NT2/D1 (cell line): ENCODE data around the gene DHRS1.

Experiments
- DNase-seq: peaks from one replicate; pipeline ENCODE4 v3.0.0-alpha.2; 2011; ENCODE audit warnings: low read depth, low spot score
- H3K27me3 ChIP-seq: 2 replicates; pipeline ENCODE4 v1.6.0; 2011; ENCODE audit warnings: mild to moderate bottlenecking; ENCODE audit not compliant: insufficient read length, insufficient read depth
- H3K36me3 ChIP-seq: 2 replicates; pipeline ENCODE4 v1.6.1; 2011; ENCODE audit warnings: mild to moderate bottlenecking, low read length, mixed read lengths; ENCODE audit not compliant: insufficient read depth, insufficient read length
- H3K4me1 ChIP-seq: 2 replicates; pipeline ENCODE4 v1.5.1; 2011; ENCODE audit not compliant: insufficient read depth, insufficient read length
- H3K4me3 ChIP-seq: 2 replicates; pipeline ENCODE4 v1.5.1; 2011; ENCODE audit warnings: low read depth; ENCODE audit not compliant: insufficient read length
- H3K9ac ChIP-seq: 2 replicates; pipeline ENCODE4 v1.6.0; 2011; ENCODE audit warnings: low read depth; ENCODE audit not compliant: insufficient read length
- H3K9me3 ChIP-seq: 2 replicates; pipeline ENCODE4 v1.5.1; 2011; ENCODE audit warnings: mild to moderate bottlenecking, low read length; ENCODE audit not compliant: insufficient read depth
- SUZ12 ChIP-seq: IDR thresholded peaks from 2 replicates; pipeline ENCODE4 v1.6.1; 2011; ENCODE audit not compliant: insufficient read length, insufficient read depth; ENCODE audit errors: extremely low read depth
- YY1 ChIP-seq: IDR thresholded peaks from 2 replicates; pipeline ENCODE4 v1.6.1; 2011; ENCODE audit not compliant: insufficient read length, insufficient read depth
- ZNF274 ChIP-seq: IDR thresholded peaks from 2 replicates; pipeline ENCODE4 v1.6.1; 2011; ENCODE audit warnings: mild to moderate bottlenecking, low read depth, low read length

The DHRS1 gene

DNA sequence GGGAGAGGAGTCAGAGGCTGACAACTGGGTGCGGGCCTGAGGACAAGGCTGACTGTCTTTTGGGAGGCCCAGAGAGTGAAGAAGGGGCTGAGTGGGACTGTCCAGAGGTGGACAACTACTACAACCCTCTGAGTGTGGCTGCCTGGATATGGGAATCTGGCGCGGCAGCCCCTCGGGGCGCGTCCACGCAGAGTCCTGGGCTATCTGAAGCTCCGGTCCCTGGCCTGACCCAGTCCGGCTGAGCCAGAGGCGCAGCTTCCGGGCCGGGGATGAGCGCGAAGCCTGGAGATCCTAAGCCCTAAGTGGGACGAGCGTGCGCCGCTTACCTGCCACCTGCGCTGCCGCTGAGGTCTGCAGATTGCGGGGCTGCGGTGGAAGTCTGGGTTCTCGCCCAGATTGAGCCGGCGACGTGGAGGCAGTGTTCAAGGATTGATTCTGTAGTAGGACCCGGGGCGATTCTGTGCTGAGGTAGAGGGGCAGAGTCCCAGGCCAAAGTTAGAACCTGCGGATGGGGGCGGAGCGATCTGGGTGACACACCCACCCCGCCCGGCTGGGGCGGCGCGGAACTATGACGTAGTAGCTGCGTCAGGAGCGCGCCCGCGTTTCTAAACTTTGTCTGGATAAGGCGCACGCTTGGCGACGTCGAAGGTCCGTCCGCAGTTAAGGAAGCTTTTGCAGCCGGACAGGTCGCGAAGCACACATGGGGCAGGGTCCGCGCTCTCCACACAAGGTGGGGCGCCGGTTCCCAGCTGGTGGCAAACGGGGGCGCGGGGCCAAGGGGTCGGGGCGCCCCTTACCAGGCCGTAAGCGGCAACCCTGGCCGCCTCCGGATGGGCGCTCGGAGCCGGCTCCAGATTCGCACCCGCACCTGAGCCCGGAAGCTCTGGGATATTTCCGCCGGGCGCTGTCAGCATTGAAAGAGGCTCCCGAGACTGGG is at the start of gene DHRS1, which contains the start of gene NOP9:
DHRS1 (minus strand) TSS at position 526 of the 937 bp plus-strand sequence. CDS start 674 bp downstream, outside the sequence.
NOP9 (plus strand) TSS at position 596 of the 937 bp plus-strand sequence; CDS start at position 701, 105 bp downstream.
- H3K36me3 ChIP-seq, result peaks cover 51% of the 10 kb centered on the region
- peak within 1 kb of the TSS; percentile 65 for H3K9ac ChIP-seq
- no peaks in the 10 kb centered on the region for H3K9me3 ChIP-seq
- no peaks in the 10 kb centered on the region for H3K27me3 ChIP-seq
- no peak for TF ChIP-seq ZNF274
- no peak for TF ChIP-seq SUZ12
- TF ChIP-seq YY1, result no peak
- peak; percentile 78 for DNase-seq
- peaks cover 6% of the 10 kb centered on the region for H3K4me1 ChIP-seq
- peak within 1 kb of the TSS; percentile 53 for H3K4me3 ChIP-seq

- H3K36me3 ChIP-seq, result no peaks in the 10 kb centered on the region
- H3K27me3 ChIP-seq, result no peaks in the 10 kb centered on the region
- H3K9ac ChIP-seq, result no peak overlapping the region
- no peaks in the 10 kb centered on the region for H3K9me3 ChIP-seq
- no peak for DNase-seq
- no peak for TF ChIP-seq YY1
- no peak for TF ChIP-seq ZNF274
- TF ChIP-seq SUZ12, result no peak
- peaks cover 7% of the 10 kb centered on the region for H3K4me1 ChIP-seq
- no peak overlapping the region for H3K4me3 ChIP-seq
These were observed 48.6 kb upstream of the DHRS1 start for GRCh38 chr14:24348186-24348585.

DNA sequence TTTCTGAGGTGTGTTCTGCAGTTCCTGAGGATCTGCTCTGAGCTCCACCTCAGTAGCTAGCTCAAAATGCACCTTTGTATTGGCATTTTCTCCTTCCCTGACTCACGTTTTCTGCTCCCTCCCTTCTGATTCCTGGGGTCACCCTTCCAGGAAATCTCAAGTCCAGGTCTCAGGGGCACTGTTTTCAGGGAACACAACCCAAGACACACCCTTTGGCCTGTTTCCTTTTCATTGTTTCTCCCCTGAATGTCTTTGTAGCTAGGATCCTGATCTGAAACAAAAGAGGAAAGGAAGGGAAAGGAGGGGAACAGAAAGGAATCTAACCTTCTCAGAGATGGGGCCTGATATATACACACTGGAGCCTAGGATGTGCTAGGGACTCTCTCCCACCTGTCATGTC is 47.6 kb upstream of the DHRS1 start:
- Histone ChIP-seq H3K4me3 (no peak overlapping the region), H3K9ac (no peak overlapping the region), H3K36me3 (no peaks in the 10 kb centered on the region), H3K9me3 (no peaks in the 10 kb centered on the region), H3K4me1 (peaks cover 7% of the 10 kb centered on the region), H3K27me3 (no peaks in the 10 kb centered on the region)
- no peak for TF ChIP-seq YY1
- no peak for TF ChIP-seq SUZ12
- TF ChIP-seq ZNF274, result no peak
- DNase-seq, result no peak

- no peak for DNase-seq
- H3K9me3 ChIP-seq, result no peaks in the 10 kb centered on the region
- no peak overlapping the region for H3K4me3 ChIP-seq
- H3K27me3 ChIP-seq, result no peaks in the 10 kb centered on the region
- no peaks in the 10 kb centered on the region for H3K36me3 ChIP-seq
- no peak overlapping the region for H3K9ac ChIP-seq
- TF ChIP-seq SUZ12, result no peak
- TF ChIP-seq YY1, result no peak
- no peak for TF ChIP-seq ZNF274
- peaks cover 4% of the 10 kb centered on the region for H3K4me1 ChIP-seq
These were observed 44.4 kb upstream of the DHRS1 start for GRCh38 chr14:24343795-24344660.

- Histone ChIP-seq H3K4me1 (peaks cover 4% of the 10 kb centered on the region), H3K36me3 (no peaks in the 10 kb centered on the region), H3K4me3 (no peak overlapping the region), H3K27me3 (no peaks in the 10 kb centered on the region), H3K9ac (no peak overlapping the region), H3K9me3 (no peaks in the 10 kb centered on the region)
- no peak for DNase-seq
- TF ChIP-seq SUZ12 (no peak), YY1 (no peak), ZNF274 (no peak)
These were observed 43.3 kb upstream of the DHRS1 start for GRCh38 chr14:24342889-24343288.

- no peaks in the 10 kb centered on the region for H3K36me3 ChIP-seq
- no peak overlapping the region for H3K9ac ChIP-seq
- no peaks in the 10 kb centered on the region for H3K4me1 ChIP-seq
- no peak overlapping the region for H3K4me3 ChIP-seq
- peaks cover 7% of the 10 kb centered on the region for H3K27me3 ChIP-seq
- DNase-seq, result no peak
- no peaks in the 10 kb centered on the region for H3K9me3 ChIP-seq
- TF ChIP-seq SUZ12 (no peak), ZNF274 (no peak), YY1 (no peak)
These were observed 41.0 kb upstream of the DHRS1 start for GRCh38 chr14:24340606-24341005.
